Right ventricle myocardium superior (tissue), 1 donor: ENCODE data around the gene KCND2. TPM values are rescaled to one million over a fixed set of nuclear protein-coding genes. Genes with fewer than 3 reads are reported as not detected.
"Not testable (repeated sequence)": the region's sequence is repeated elsewhere in the genome, so short reads cannot be mapped to it uniquely, and the experiment has no call there.

Experiments
- ATAC-seq: fragments of 200-7000 bp; cut with Tn5 transposase; one replicate; pipeline ENCODE4 v1.9.1; 2020; ENCODE audit warnings: mild to moderate bottlenecking; ENCODE audit not compliant: poor library complexity
- DNase-seq: peaks from one replicate; pipeline ENCODE4 v3.0.0-alpha.2; 2020
- intact Hi-C: fragments of 100-400 bp; cut with DNase I; formaldehyde crosslinking; loops from one replicate; pipeline ENCODE4 v1.11.2; 2022
- total RNA-seq: library from RNA; stranded (reverse); fragmentation: NEBNext Ultra II Directional; extraction: Animal tissue kit (Norgen Biotek cat#: 25700); gene quantifications from one replicate; pipeline ENCODE4 v1.2.1, GENCODE V29; 2021
- donor health status: DM: no; HTN: yes; CAD: no; lungs with severe emphysema.

The KCND2 gene
- total RNA-seq, 1 donor from 2014 or later, result not detected

DNA sequence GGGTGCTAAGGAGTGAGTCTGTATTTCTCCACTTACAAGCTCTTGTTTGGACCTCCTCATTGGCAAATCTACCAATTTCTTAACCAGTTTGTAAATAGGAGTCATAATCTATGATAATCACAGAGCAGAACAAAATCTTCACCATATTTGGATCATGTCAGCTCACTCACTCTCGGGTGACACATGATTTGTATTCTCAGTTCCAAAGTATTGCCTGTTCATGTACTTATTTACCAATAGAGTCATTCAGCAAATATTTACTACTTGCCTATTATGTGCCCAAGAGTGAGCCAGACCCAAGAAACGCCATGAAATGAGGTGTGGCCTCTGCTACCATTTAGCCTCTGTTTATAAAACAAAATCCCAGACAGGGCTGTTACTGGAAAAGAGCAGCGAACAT is 470.2 kb downstream of the KCND2 start:
- intact Hi-C loops, result no loop called here

GRCh38 chr7:120760050-120760449 is 487.1 kb downstream of the KCND2 start:
- ATAC-seq (no peak), DNase-seq (no peak)
- intact Hi-C loops, result no loop called here

More for the DNA sequence above, 470.2 kb downstream of the KCND2 start:
- no peak for DNase-seq
- no peak for ATAC-seq

- DNase-seq, result no peak
- intact Hi-C loops, result no loop called here
- no peak for ATAC-seq
Measured at GRCh38 chr7:120760851-120761250, 487.9 kb downstream of the KCND2 start.

- ATAC-seq (no peak), DNase-seq (no peak)
- intact Hi-C loops, result no loop called here
Measured at GRCh38 chr7:120770206-120770605, 497.2 kb downstream of the KCND2 start.

DNA sequence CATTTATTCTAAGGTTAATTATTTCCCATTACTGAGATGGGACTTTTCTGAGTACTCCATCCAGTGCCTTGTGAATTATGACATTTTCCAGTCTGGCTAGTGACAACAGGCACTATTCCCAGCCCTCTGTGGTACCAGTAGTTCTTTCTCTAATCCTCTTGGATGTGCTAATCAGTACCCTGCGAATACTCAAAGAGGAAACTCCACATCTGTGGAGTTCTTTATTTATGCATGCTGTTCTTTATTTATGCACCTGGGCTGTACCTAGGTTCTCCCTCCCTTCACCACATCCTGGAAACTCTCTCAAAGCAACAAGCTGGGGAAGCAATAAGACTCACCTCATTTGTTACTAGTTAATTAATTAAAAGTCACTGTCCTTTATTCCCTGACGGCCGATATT is 501.5 kb downstream of the KCND2 start:
- intact Hi-C loops, result no loop called here
- DNase-seq (no peak), ATAC-seq (no peak)

GRCh38 chr7:120775755-120776154 is 502.8 kb downstream of the KCND2 start:
- ATAC-seq, result no peak
- intact Hi-C loops, result no loop called here

DNA sequence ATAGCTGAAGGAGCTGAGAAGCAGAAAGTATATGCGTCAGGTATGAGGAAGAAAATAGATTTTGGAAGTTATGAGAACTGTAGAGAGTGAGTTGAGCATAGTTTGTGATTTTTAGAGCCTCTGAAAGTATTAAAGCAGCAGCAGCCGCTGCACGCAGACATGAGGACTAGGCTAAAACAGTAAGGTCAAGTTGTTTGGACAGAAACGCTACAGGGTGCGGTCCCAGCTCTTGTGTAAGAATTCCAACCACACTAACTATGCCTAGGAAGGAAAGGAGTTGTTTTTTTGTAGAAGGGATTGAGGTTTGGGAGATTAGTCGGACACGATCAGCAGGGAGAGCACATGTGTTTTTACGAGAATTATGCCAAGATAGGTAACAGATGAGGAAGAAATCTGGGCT is 506.1 kb downstream of the KCND2 start:
- intact Hi-C loops, DNase-seq, ATAC-seq: not testable (repeated sequence)

More at GRCh38 chr7:120775755-120776154, 502.8 kb downstream of the KCND2 start:
- DNase-seq, result no peak

DNA sequence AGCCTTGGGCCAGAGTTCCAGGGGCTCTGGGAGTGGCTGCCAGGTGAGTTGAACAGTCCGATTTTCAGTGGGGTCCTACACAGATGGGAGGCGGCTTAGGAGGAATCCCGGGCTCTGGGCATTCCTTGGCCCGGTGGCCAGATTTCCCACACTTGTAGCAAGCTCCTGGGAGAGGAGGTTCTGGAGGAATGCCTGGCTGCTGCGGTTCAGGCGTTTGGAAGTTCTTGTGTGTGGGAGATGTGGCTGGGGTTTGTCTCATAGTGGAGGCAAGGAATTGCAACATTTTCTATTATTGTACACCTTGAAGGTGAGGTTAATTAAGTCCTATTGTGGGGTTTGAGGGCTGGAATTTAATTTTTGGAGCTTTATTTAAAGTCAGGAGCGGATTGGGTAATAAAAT is 507.5 kb downstream of the KCND2 start:
- DNase-seq, ATAC-seq, intact Hi-C loops: not testable (repeated sequence)

DNA sequence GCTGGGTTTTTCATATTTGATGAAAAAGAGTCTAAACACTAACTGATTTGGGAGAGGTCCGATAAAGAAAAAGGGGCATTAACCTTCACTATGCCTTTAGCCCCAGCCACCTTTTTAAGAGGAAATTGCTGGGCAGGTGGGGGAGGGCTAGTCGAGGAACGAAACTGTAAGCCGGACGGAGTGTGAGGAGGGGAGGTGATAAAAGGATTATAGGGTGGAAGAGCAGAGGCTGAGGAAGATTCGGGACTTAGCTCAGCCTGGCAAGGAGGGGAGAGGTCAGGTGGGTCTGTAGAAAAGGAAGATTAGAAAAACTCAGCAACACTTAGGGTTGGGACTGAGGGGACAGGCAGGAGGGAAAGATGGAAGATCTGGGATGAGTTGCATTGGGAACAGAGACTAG is 508.0 kb downstream of the KCND2 start:
- intact Hi-C loops, result no loop called here
- no peak for ATAC-seq
- DNase-seq, result no peak

DNA sequence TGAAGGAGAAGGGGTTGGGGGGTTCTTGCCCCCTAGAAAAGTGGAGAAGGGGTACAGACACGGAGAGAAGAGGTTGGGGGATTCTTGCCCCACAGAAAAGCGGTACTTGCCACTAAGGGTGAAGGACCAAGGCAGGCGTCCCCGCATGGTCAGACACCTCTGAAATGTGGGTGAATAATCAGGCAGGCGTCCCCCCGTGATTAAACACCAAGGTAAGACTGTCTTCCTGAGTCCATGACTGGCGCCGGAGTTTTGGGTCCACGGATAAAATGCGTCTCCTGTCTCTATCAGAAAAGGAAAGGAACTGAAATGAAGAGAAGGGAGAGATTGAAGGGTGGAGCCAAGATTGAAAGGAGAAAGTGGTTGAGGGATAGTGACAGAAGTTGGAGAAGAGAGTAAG is 508.9 kb downstream of the KCND2 start:
- intact Hi-C loops, result not testable (repeated sequence)

DNA sequence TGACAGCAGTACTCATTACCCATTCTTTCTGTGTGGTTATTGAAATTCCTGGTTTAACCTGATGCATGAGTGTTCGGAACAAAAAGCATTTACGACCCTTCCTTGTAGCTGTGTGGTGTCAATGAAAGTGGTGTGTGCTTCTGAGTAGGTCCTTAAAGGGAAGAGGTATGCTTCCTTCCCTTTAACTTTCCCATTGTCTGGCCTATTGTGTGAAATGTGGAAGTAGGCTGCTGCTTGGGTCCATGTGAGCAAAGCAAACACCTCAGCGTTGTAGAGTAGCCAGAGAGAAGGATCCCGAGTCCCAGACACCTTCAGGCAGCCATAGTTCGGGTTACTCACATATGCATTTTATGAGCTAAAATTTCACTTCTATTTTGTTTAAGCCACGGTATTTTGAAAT is 510.3 kb downstream of the KCND2 start:
- ATAC-seq (no peak), DNase-seq (no peak)
- intact Hi-C loops, result no loop called here

More for the DNA sequence above, 508.9 kb downstream of the KCND2 start:
- DNase-seq, ATAC-seq: not testable (repeated sequence)

GRCh38 chr7:120783721-120784120 is 510.7 kb downstream of the KCND2 start:
- intact Hi-C loops, result no loop called here
- ATAC-seq, result no peak
- DNase-seq, result no peak

DNA sequence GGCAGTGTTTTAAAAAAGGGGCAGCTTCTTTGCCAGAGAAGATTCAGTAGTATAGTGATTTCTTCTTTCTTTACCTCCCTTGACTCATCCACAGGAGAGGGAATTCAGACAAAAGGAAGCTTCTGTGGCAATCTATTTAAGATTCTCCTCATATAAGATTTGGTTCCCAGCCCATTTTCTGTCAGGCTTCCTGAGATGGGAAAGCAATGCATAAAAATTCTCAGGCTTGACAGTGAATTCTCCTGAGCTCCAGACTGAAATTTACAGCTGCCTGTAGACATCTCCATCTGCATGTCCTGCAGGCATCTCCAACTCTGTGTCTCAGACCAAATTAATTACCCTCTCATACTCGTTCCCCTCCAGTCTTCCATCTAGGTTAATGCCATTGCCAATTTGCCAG is 512.1 kb downstream of the KCND2 start:
- intact Hi-C loops, result no loop called here
- ATAC-seq (no peak), DNase-seq (no peak)

- ATAC-seq, result peak; percentile 86
- DNase-seq, result peak; percentile 84
- intact Hi-C loops, result loop anchor here (5.0 kb wide), 1 partner anchor 150 kb away; no protein-coding TSS in a partner anchor
Measured at GRCh38 chr7:120792091-120792860, 519.3 kb downstream of the KCND2 start.

DNA sequence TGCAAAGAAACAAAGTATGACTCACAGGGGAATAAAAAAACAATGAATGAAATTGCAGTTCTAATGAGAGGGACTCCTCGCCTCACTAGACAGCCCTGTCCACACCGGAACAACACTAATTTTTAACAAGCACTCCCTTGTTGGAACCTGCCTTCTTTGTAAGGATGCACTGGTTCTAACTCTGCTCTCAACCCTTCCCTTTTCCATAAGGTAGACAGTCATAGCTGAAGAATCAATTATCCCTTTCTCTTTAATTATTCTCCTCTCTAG is 519.8 kb downstream of the KCND2 start:
- no peak for DNase-seq
- intact Hi-C loops, result loop anchor here (5.0 kb wide), 1 partner anchor 150 kb away; no protein-coding TSS in a partner anchor
- ATAC-seq, result no peak

DNA sequence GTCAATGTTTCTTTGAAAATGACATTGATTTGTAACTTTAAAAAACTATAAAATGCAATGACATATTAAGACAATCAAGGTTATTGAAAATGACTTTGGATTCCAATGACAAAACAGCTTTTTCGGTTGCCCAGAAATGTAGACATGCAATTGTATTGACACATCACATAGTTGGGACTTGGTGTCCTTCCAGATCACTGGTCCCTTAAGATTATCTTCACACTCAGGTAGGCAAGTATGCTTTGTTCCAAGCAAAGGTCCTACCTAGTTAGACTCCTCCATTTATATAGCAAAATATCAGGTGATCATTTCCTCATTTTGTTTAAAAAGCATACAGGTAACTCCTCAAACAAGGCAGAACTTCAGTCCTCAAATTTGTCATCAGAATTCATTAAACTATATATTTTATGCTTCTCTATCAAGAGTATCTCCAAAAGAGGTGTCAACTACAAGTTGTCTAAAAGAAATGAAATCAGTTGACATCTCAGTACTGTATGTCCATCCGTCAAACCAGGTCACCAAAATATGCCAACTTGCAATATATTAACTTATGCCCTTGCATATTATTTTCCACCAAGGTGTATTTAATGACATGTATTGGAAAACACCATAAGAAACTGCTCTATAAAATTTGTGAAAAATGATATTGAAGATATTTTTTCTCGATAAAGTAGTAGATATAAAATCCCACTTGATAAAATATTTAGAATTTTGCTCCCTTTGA is 520.4 kb downstream of the KCND2 start:
- intact Hi-C loops, result loop anchor here (5.0 kb wide), 1 partner anchor 149 kb away; no protein-coding TSS in a partner anchor

GRCh38 chr7:120794106-120794729 is 521.2 kb downstream of the KCND2 start:
- ATAC-seq (no peak), DNase-seq (no peak)
- intact Hi-C loops, result loop anchor here (5.0 kb wide), 1 partner anchor 148 kb away; no protein-coding TSS in a partner anchor

More for the DNA sequence above, 520.4 kb downstream of the KCND2 start:
- DNase-seq, result no peak
- no peak for ATAC-seq

GRCh38 chr7:120797026-120797645 is 524.2 kb downstream of the KCND2 start:
- no peak for ATAC-seq
- intact Hi-C loops, result no loop called here
- no peak for DNase-seq

GRCh38 chr7:120799147-120799546 is 526.2 kb downstream of the KCND2 start:
- ATAC-seq (no peak), DNase-seq (no peak)
- intact Hi-C loops, result no loop called here
